Endodermal cell (in vitro differentiated cells): Measurements from ENCODE around the gene FKBP15. TPM values are rescaled to one million over a fixed set of nuclear protein-coding genes. Genes with fewer than 3 reads are reported as not detected.

Experiments used
- DNase-seq: peaks from one replicate; pipeline ENCODE4 v3.0.0-alpha.2; 2017
- H3K27ac ChIP-seq: 2 replicates; pipeline ENCODE4 v1.5.1; 2013; ENCODE audit warnings: mild to moderate bottlenecking, low read depth, low read length, moderate library complexity
- H3K27me3 ChIP-seq: 2 replicates; pipeline ENCODE4 v1.6.1; 2013; ENCODE audit warnings: mild to moderate bottlenecking, low read length, moderate library complexity; ENCODE audit not compliant: insufficient read depth, control insufficient read depth, poor library complexity, severe bottlenecking
- H3K36me3 ChIP-seq: 2 replicates; pipeline ENCODE4 v1.7.0; 2013; ENCODE audit warnings: mild to moderate bottlenecking, low read length, moderate library complexity; ENCODE audit not compliant: control insufficient read depth, insufficient read depth
- H3K4me1 ChIP-seq: one replicate; pipeline ENCODE4 v1.7.0; 2013; ENCODE audit warnings: low read length; ENCODE audit not compliant: control insufficient read depth, insufficient read depth
- H3K4me3 ChIP-seq: 2 replicates; pipeline ENCODE4 v1.5.1; 2013; ENCODE audit warnings: mild to moderate bottlenecking, low read length, moderate library complexity
- H3K9ac ChIP-seq: 2 replicates; pipeline ENCODE4 v1.6.1; 2013; ENCODE audit warnings: mild to moderate bottlenecking, low read length, moderate library complexity; ENCODE audit not compliant: poor library complexity, severe bottlenecking; ENCODE audit errors: extremely low read depth
- H3K9me3 ChIP-seq: 2 replicates; pipeline ENCODE4 v1.6.1; 2013; ENCODE audit warnings: mild to moderate bottlenecking, low read length, moderate library complexity; ENCODE audit not compliant: control insufficient read depth
- H3K27ac Mint-ChIP-seq: 2 replicates; pipeline ENCODE4 v1.8.0; 2020; ENCODE audit warnings: mixed read lengths
- H3K27me3 Mint-ChIP-seq: 2 replicates; pipeline ENCODE4 v1.8.0; 2021; ENCODE audit warnings: mild to moderate bottlenecking, mixed read lengths; ENCODE audit not compliant: insufficient read depth
- H3K36me3 Mint-ChIP-seq: 2 replicates; pipeline ENCODE4 v1.8.0; 2020; ENCODE audit warnings: low read depth, mixed read lengths
- H3K4me1 Mint-ChIP-seq: 2 replicates; pipeline ENCODE4 v1.8.0; 2020; ENCODE audit warnings: mixed read lengths
- H3K4me3 Mint-ChIP-seq: 2 replicates; pipeline ENCODE4 v1.8.0; 2020; ENCODE audit warnings: mild to moderate bottlenecking, moderate library complexity, mixed read lengths
- H3K9me3 Mint-ChIP-seq: 2 replicates; pipeline ENCODE4 v1.8.0; 2020; ENCODE audit warnings: mild to moderate bottlenecking, mixed read lengths
- CTCF ChIP-seq: fragments of 200-600 bp; sonication (generic); conservative IDR thresholded peaks from 2 replicates; pipeline ENCODE4 v1.5.0; 2021; ENCODE audit warnings: antibody characterized with exemption, mild to moderate bottlenecking
- WGBS, 2 experiments: methylation state at CpG; one replicate each; pipeline versions ENCODE4 v1.1.5 to v1.1.7; 2013; ENCODE audit warnings: missing lambda C conversion rate in 2 of 2, mixed read lengths in 1 of 2; ENCODE audit not compliant: insufficient coverage in 1 of 2, insufficient read length in 1 of 2; 5-methylcytosine and 5-hydroxymethylcytosine counted together
- total RNA-seq, 2 donors: library from RNA; stranded (reverse); fragmentation: NEBNext Ultra II Directional in 1 of 2; extraction: Animal tissue kit (Norgen Biotek cat#: 25700) in 1 of 2; gene quantifications; 2 replicates in 1 of 2; 3 replicates in 1 of 2; pipeline ENCODE4 v1.2.1, GENCODE V29; 2021

The FKBP15 gene
- total RNA-seq, 2 donors from 2014 or later: 17.1 to 19.6 TPM

DNA sequence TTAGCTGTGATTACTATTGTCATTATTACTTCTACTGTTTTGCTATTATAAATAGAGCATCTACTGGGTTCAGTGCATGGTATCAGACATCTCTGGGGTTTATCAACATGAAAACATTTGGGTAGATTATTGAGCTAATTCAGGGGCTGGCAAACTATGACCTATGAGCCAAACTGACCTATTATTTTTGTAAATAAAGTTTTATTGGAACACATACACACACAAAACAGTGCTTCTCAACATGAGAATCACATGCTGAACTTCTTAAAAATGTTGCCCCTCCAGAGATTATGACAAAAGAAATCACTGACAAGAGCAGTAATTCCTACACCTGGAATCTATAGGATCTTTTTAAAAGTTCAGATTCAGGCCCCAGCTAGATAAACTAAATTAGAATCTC is 39.9 kb downstream of the FKBP15 start:
- no peaks in the 10 kb centered on the region for H3K9me3 Mint-ChIP-seq
- H3K4me3 ChIP-seq: no peak overlapping the region
- no peaks in the 10 kb centered on the region for H3K4me1 Mint-ChIP-seq
- no peak overlapping the region for H3K9ac ChIP-seq
- no peak for DNase-seq
- H3K36me3 ChIP-seq: peaks cover 84% of the 10 kb centered on the region
- peaks cover 49% of the 10 kb centered on the region for H3K36me3 Mint-ChIP-seq
- H3K9me3 ChIP-seq: no peaks in the 10 kb centered on the region
- no peaks in the 10 kb centered on the region for H3K27me3 Mint-ChIP-seq
- no peak overlapping the region for H3K4me3 Mint-ChIP-seq
- no peak for TF ChIP-seq CTCF
- no peaks in the 10 kb centered on the region for H3K27me3 ChIP-seq
- no peak overlapping the region for H3K27ac Mint-ChIP-seq
- no peak overlapping the region for H3K27ac ChIP-seq
- no peaks in the 10 kb centered on the region for H3K4me1 ChIP-seq

GRCh38 chr9:113179839-113180238 is 41.2 kb downstream of the FKBP15 start:
- no peaks in the 10 kb centered on the region for H3K9me3 Mint-ChIP-seq
- no peaks in the 10 kb centered on the region for H3K4me1 Mint-ChIP-seq
- no peak overlapping the region for H3K4me3 Mint-ChIP-seq
- Histone ChIP-seq H3K27ac (no peak overlapping the region), H3K9me3 (no peaks in the 10 kb centered on the region), H3K27me3 (no peaks in the 10 kb centered on the region), H3K9ac (no peak overlapping the region), H3K4me1 (no peaks in the 10 kb centered on the region), H3K36me3 (peaks cover 83% of the 10 kb centered on the region), H3K4me3 (no peak overlapping the region)
- no peak overlapping the region for H3K27ac Mint-ChIP-seq
- WGBS, 2 experiments: 0% methylated on average over 1 of the region's 1 CpG
- TF ChIP-seq CTCF: no peak
- no peaks in the 10 kb centered on the region for H3K27me3 Mint-ChIP-seq
- no peak for DNase-seq
- H3K36me3 Mint-ChIP-seq: peaks cover 51% of the 10 kb centered on the region

GRCh38 chr9:113178087-113178486 is 43.0 kb downstream of the FKBP15 start:
- Mint-ChIP-seq H3K4me1 (no peaks in the 10 kb centered on the region), H3K36me3 (peaks cover 56% of the 10 kb centered on the region), H3K4me3 (no peak overlapping the region), H3K27me3 (no peaks in the 10 kb centered on the region), H3K9me3 (no peaks in the 10 kb centered on the region), H3K27ac (no peak overlapping the region)
- Histone ChIP-seq H3K4me3 (no peak overlapping the region), H3K4me1 (no peaks in the 10 kb centered on the region), H3K36me3 (peaks cover 79% of the 10 kb centered on the region), H3K27ac (no peak overlapping the region), H3K9ac (no peak overlapping the region), H3K27me3 (no peaks in the 10 kb centered on the region), H3K9me3 (no peaks in the 10 kb centered on the region)
- DNase-seq: no peak
- 81% methylated on average over 1 of the region's 1 CpG; no CpG with 5 or more reads in 1 of the 2 experiments for WGBS, 2 experiments
- no peak for TF ChIP-seq CTCF
